MM.1S (cell line): ENCODE data around the gene TBX18.

Source experiments
- CTCF ChIP-seq: fragments of 300-600 bp; sonication (generic); IDR thresholded peaks from 2 replicates; pipeline ENCODE4 v1.5.1; 2016; ENCODE audit warnings: antibody characterized with exemption, low read length, mixed read lengths
- EZH2phosphoT487 ChIP-seq: fragments of 300-600 bp; sonication (generic); IDR thresholded peaks from 2 replicates; pipeline ENCODE4 v1.6.1; 2018; ENCODE audit warnings: antibody characterized with exemption, low read length

DNA sequence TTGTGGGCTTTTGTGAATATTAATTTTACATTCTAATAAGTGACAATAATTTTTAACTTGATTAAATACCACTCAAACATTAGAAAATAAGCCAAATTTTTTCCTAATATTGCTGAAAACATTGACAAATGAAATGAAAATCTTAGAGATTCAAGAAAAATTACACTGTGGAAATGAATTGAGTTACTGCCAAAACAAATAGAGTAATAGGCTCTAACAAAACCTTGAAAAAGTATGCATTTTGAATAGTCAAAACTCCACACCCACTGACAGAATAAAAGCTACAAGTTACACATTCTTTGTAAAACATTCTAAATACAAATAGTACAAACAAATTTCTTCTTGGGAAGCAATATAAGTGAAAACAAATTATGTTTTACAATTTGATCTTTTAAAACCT lies 5.9 kb downstream of the TBX18 start:
- TF ChIP-seq CTCF: no peak
- TF ChIP-seq EZH2phosphoT487: no peak
